Activated B cell treated with CpG ODN at 0.5 μM for 24 hours (primary cell): ENCODE results near the gene CAMK2A. TPM values are rescaled to one million over a fixed set of nuclear protein-coding genes. Genes with fewer than 3 reads are reported as not detected.

Experiments
- ATAC-seq: fragments of 200-7000 bp; cut with Tn5 transposase; one replicate; pipeline ENCODE4 v1.10.0; 2021; ENCODE audit warnings: low read depth, mild to moderate bottlenecking, moderate library complexity
- CTCF ChIA-PET: fragments of 350-600 bp; sonication (Branson Sonifier 250); formaldehyde crosslinking; loops from one replicate; lab custom pipeline; 2021; ENCODE audit warnings: antibody characterized with exemption; lab: Charles Lee
- POLR2A ChIA-PET: fragments of 350-600 bp; sonication (Branson Sonifier 250); formaldehyde crosslinking; loops from one replicate; lab custom pipeline; 2021; ENCODE audit warnings: antibody characterized with exemption; lab: Charles Lee
- DNase-seq: peaks from one replicate; pipeline ENCODE4 v3.0.0; 2022
- H3K27ac Mint-ChIP-seq: one replicate; pipeline ENCODE4 v1.8.0; 2020; ENCODE audit warnings: mixed read lengths
- H3K27me3 Mint-ChIP-seq: one replicate; pipeline ENCODE4 v1.8.0; 2021; ENCODE audit warnings: mixed read lengths
- H3K36me3 Mint-ChIP-seq: one replicate; pipeline ENCODE4 v1.8.0; 2021; ENCODE audit warnings: low read depth, mixed read lengths
- H3K4me1 Mint-ChIP-seq: one replicate; pipeline ENCODE4 v1.8.0; 2021; ENCODE audit warnings: mixed read lengths
- H3K4me3 Mint-ChIP-seq: one replicate; pipeline ENCODE4 v1.8.0; 2020; ENCODE audit warnings: mild to moderate bottlenecking, mixed read lengths
- H3K9me3 Mint-ChIP-seq: one replicate; pipeline ENCODE4 v1.8.0; 2020; ENCODE audit warnings: mixed read lengths
- CTCF ChIP-seq: fragments of 200-600 bp; IDR thresholded peaks from one replicate; pipeline ENCODE4 v1.8.0; 2022; ENCODE audit warnings: antibody characterized with exemption, mild to moderate bottlenecking
- intact Hi-C: fragments of 100-400 bp; cut with micrococcal nuclease; formaldehyde crosslinking; loops from one replicate; pipeline ENCODE4 v1.15.1; 2024
- total RNA-seq: library from RNA; stranded (reverse); gene quantifications from 2 replicates; pipeline ENCODE4 v1.2.3, GENCODE V29; 2022

The CAMK2A gene
- total RNA-seq, 1 donor from 2014 or later = not detected

- CTCF ChIA-PET = no interaction called here
- H3K4me3 Mint-ChIP-seq = no peak overlapping the region
- no peak for DNase-seq
- TF ChIP-seq CTCF = no peak
- H3K27me3 Mint-ChIP-seq = peaks cover 3% of the 10 kb centered on the region
- H3K36me3 Mint-ChIP-seq = no peaks in the 10 kb centered on the region
- ATAC-seq = no peak
- intact Hi-C loops = no loop called here
- no peaks in the 10 kb centered on the region for H3K4me1 Mint-ChIP-seq
- POLR2A ChIA-PET = no interaction called here
- no peaks in the 10 kb centered on the region for H3K9me3 Mint-ChIP-seq
- H3K27ac Mint-ChIP-seq = no peak overlapping the region
Observed at GRCh38 chr5:150329881-150330876, 40.6 kb upstream of the CAMK2A start.

GRCh38 chr5:150329038-150329437 is 39.5 kb upstream of the CAMK2A start:
- H3K4me1 Mint-ChIP-seq = no peaks in the 10 kb centered on the region
- no peak overlapping the region for H3K27ac Mint-ChIP-seq
- CTCF ChIA-PET = no interaction called here
- no peak for TF ChIP-seq CTCF
- POLR2A ChIA-PET = no interaction called here
- no peaks in the 10 kb centered on the region for H3K9me3 Mint-ChIP-seq
- intact Hi-C loops = no loop called here
- ATAC-seq (no peak), DNase-seq (no peak)
- peaks cover 7% of the 10 kb centered on the region for H3K27me3 Mint-ChIP-seq
- no peak overlapping the region for H3K4me3 Mint-ChIP-seq
- no peaks in the 10 kb centered on the region for H3K36me3 Mint-ChIP-seq

GRCh38 chr5:150328515-150328914 is 38.9 kb upstream of the CAMK2A start:
- ChIA-PET CTCF (no interaction called here), POLR2A (interaction anchor here (0.6 kb wide), 1 partner anchor 13 kb away, joined by 7 read pairs; no protein-coding TSS in a partner anchor)
- ATAC-seq = no peak
- Mint-ChIP-seq H3K4me1 (no peaks in the 10 kb centered on the region), H3K27ac (no peak overlapping the region), H3K9me3 (no peaks in the 10 kb centered on the region), H3K27me3 (peaks cover 7% of the 10 kb centered on the region), H3K4me3 (no peak overlapping the region), H3K36me3 (no peaks in the 10 kb centered on the region)
- TF ChIP-seq CTCF = no peak
- DNase-seq = no peak
- intact Hi-C loops = no loop called here

GRCh38 chr5:150327139-150327538 is 37.6 kb upstream of the CAMK2A start:
- ATAC-seq = no peak
- TF ChIP-seq CTCF = no peak
- Mint-ChIP-seq H3K9me3 (no peaks in the 10 kb centered on the region), H3K27me3 (peaks cover 7% of the 10 kb centered on the region), H3K36me3 (no peaks in the 10 kb centered on the region), H3K4me1 (no peaks in the 10 kb centered on the region), H3K4me3 (no peak overlapping the region), H3K27ac (no peak overlapping the region)
- intact Hi-C loops = no loop called here
- DNase-seq = no peak
- POLR2A ChIA-PET = no interaction called here
- CTCF ChIA-PET = no interaction called here

- H3K4me3 Mint-ChIP-seq = no peak overlapping the region
- ChIA-PET POLR2A (no interaction called here), CTCF (no interaction called here)
- H3K4me1 Mint-ChIP-seq = no peaks in the 10 kb centered on the region
- intact Hi-C loops = no loop called here
- no peak for ATAC-seq
- no peaks in the 10 kb centered on the region for H3K36me3 Mint-ChIP-seq
- no peak for TF ChIP-seq CTCF
- H3K9me3 Mint-ChIP-seq = no peaks in the 10 kb centered on the region
- H3K27me3 Mint-ChIP-seq = peaks cover 7% of the 10 kb centered on the region
- no peak overlapping the region for H3K27ac Mint-ChIP-seq
- DNase-seq = no peak
Observed at GRCh38 chr5:150326707-150327106, 37.1 kb upstream of the CAMK2A start.
